Stimulated activated CD8-positive, alpha-beta memory T cell treated with anti-CD3 and anti-CD28 coated beads, Interleukin-15, amount 100 ng/mL, for 48 hours (primary cell): ENCODE results near the gene DLG1.

Source experiments
- DNase-seq, 2 donors: peaks; one replicate each; pipeline ENCODE4 v3.0.0-alpha.2; 2020; ENCODE audit warnings: low read depth in 2 of 2

Gene DLG1

DNA sequence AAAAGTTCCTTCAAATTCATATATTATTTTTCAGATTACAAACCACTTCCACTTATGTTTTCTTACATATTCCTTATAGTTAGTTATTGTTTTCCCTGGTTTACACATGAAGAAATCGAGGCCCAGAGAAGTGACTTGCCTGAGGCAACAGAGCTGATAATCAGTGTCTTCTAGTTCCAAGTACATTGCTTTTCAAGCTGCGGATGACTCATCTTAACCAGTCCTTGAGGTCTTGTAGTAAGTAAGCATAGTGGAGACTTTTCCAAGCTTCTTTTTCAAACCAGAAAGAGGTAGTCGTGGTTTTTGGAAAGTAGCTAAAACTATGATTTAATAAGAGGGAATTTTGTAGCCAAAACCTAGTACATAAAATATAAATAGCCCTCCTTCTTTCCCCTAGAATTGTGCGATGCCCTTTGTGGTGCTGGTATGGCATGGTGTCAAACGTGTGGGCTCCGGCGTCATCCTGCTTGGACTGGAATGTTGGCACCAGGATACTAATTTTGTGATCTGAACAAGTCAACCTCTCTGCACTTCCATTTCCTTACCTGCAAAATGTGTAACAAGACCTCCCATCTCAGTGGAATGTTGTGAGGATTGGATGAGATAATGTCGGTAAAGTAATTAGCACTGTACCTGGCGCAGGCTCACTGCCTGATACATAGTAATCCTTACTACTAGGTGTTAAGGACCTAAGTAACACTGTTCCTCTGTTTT is 19.0 kb upstream of the DLG1 start:
- DNase-seq: no peak

GRCh38 chr3:197312431-197312830 is 14.0 kb upstream of the DLG1 start:
- DNase-seq: no peak

- DNase-seq: no peak
Observed at GRCh38 chr3:197311591-197311990, 13.2 kb upstream of the DLG1 start.

DNA sequence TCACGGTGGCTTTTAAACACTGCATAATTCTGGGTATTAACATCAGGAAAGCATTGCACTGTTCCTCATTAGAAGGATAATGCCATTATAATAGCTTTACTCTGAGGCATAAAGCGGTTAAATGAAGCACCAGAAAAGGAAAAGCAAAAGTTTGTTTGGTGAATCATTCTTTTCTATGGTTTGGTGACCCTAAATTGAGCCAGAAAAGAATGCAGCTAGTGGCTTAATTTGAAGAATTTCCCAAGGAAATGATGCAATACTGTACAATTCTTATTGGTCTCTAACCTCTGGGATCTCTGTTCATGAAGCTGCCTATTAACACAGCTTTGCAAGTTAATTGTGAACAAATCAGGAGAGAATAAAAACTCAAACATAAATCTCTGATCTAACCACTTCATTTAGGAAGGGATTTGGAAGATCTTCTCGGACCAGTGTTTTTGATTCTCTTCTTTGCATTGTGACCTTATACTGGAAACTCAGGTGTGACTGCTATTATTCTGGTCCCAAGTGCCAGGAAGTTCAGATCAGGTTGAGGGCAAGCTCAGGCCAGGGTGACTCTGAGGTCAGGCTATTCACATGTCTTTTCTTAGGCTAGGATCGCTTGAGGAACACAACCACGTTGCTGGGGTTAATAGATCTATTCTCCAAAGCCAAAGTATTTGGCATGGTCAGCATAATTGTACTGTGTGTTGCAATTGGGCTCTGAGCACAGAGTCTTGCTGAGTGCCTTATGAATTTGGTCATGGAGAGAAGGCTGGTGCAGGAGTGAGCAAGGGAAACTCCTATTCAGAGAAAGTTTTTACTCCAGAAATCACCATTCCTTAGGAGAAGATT is 11.3 kb upstream of the DLG1 start:
- DNase-seq: no peak

DNA sequence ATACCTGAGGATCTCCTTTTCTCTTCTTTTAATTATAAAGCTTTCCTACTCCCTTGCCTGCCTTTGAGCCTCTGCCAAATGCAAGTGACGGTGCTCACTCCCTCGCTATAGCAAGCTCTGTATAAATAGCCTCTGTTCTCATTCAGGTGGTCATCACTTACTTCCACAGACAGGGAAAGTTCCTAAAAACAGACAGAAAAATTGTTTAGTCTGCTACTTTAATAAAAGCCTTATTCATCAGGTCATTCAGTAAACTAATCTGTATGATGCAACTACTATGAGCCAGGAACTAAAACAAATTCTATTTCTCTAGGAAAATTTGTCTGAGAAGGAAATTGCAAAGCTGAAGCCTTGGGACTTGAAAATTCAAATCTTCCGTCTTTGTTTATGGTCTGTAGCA is 10.2 kb upstream of the DLG1 start:
- DNase-seq: no peak

DNA sequence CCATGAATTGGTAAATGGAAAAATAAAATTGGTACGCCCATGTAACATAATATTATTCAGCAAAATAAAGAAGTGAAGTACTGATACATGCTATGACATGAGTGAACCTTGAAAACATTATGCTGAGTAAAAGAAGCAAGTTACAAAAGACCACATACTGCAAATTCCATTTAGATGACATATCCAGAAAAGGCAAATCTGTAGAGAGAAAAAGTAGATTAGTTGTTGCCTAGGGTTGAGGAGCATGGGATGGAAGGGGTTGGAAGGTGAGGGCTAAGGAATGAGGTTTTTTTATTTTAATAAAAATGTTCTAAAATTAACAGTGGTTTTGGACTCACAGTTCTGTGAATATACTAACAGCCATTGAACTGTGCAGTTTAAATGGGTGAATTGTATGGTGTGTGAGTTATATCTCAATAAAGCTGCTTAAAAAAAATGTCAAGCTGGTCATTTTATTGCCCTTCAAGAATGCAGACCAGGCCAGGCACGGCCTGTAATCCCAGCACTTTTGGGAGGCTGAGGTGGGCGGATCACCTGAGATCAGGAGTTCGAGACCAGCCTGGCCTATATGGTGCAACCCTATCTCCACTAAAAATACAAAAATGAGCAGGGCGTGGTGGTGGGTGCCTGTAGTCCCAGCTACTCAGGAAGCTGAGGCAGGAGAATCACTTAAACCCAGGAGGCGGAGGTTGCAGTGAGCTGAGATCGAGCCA is 8.1 kb upstream of the DLG1 start:
- no peak for DNase-seq

- DNase-seq: no peak
Observed at GRCh38 chr3:197305854-197306253, 7.4 kb upstream of the DLG1 start.

DNA sequence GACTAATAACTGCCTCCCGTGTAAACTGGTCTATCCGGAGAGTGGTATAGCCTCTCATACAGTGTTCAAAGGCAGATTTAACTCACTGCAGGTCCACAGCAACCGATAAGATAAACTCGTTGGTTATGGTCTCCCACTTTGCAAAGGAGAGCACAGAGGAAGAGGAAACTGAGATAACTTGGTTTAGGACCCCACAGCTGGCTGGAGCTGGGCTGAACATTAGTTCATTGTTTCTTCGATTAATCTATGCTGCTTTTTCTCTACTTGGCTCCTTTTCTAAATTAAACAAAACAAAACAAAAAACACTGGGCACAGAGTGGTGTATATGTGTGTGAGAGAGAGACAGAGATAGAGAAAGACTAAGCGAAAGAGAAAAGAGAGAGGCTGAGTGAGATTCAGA is 5.0 kb upstream of the DLG1 start:
- no peak for DNase-seq

DNA sequence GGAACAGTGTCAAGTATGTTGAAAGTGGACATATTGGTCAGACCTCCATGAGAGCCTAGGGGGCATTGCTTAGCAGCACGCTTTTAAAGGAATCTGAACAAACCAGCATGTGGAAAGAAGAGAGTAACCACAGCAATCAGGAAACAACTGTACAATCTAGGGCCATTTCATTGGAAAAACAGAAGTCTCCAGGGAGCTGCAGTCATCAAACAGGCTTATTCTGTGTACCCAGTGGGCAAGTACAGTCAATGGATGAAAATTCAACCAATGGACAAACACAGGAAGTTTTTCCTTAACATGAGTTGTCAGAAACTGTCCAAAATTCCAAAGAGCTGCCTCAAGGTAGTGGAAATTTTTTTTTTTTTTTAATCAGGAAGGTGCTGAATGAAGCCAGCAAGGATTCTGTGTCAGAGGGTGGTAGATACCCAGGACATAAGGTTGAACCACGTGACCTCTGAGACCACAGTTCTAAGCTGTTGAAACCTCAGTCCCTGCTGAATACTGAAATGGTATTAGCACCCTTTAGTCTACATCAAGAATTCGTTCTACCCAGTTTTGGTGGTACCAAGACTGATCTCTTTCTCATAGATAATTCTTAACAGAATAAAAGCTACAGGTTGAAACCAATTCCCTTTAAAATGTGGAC is 4.4 kb upstream of the DLG1 start:
- no peak for DNase-seq

DNA sequence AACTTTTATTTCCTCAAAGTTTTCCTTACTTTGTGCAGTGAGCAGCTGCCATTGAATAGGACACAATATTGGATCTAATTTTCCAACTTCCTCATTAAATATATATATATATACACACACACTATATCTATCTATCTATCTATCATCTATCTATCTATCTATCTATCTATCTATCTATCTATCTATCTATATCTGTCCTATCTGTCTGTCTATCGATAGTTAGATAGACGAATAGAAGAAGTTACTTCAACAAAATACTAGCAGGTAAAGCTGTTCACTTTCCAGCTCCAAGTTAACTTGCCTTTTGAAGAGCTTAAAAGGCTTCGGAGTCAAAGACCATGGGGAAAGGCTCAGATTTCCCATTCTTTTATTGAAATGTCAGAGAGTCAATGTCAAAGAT is 3.6 kb upstream of the DLG1 start:
- no peak for DNase-seq

- DNase-seq: no peak
Observed at GRCh38 chr3:197300361-197300760, 1.9 kb upstream of the DLG1 start.

GRCh38 chr3:197298945-197299854 is 788 bp upstream of the DLG1 start:
- DNase-seq: peak in 1 of 2 donors; percentile 6

DNA sequence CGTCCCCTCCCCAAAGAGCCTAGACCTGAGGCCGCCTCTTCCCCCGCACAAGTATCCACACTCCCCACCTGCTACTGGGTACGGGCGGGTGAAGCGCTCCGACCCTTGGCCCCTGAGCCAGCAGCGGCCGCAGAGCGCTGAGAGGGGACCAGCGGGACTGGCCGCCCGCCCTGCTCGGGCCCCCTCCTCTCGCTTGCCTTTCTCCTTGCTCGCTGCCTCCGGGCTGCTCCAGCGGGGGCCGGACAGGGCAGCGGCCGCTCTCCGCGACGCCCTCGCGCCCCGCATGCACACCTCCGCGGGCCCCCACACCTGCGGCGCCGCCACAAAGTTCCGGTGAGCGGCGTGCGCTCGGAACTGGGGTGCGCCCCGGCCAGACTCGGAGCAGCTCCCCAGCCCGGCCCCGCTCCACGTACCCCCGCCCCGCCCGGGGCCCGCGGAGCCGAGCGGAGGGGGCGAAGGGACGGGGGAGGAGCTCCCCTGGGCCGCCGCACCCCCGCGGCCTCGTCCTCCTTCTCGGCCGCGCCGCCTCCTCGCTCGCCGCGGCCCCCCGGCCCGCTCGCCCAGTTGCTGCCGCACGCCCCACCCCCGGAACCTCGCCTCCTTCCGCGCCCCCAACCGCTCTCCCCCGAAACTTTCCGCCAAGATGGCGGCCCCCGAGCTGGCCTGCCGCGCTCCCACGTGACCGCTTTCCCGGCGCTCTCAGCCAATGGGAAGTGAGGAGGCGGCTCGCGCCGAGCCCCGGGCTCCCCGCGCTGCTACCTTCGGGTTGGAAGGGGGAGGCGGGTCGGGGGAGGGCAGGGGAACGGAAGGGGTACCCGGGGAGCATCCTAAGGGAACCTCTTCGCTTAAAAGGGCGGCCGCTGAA is 704 bp downstream of the DLG1 start:
- peak; percentile 88 for DNase-seq

GRCh38 chr3:197297002-197297401 is 1.4 kb downstream of the DLG1 start:
- no peak for DNase-seq

GRCh38 chr3:197296545-197296944 is 1.9 kb downstream of the DLG1 start:
- no peak for DNase-seq

GRCh38 chr3:197295871-197296270 is 2.5 kb downstream of the DLG1 start:
- no peak for DNase-seq

- no peak for DNase-seq
Observed at GRCh38 chr3:197293605-197294237, 4.7 kb downstream of the DLG1 start.

- no peak for DNase-seq
Observed at GRCh38 chr3:197292648-197293047, 5.8 kb downstream of the DLG1 start.

DNA sequence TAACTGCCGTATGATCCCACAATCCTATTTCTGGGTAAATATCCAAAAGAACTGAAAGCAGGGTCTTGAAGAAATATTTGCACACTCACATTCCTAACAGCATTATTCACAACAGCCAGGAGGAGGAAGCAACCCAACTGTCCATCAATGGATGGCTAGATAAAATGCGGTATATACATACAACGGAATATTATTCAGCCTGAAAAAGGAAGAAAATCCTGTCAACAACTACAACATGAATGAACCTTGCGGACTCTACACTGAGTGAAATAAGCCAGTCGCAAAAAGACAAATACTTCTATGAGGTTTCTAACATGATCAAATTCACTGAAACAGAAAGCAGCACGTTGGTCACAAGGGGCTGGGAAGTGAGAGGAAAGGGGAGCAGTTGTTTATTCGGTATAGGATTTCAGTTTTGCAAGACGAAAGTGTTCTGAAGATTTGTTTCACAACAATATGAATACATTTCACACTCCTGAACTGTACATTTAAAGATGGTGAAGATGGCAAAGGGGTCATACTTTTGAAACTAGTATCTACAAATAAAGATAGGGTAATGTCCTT is 6.2 kb downstream of the DLG1 start:
- DNase-seq: no peak
